Measurements from ENCODE around the gene GOLGA5. TPM values are rescaled to one million over a fixed set of nuclear protein-coding genes. Genes with fewer than 3 reads are reported as not detected.

The GOLGA5 gene
- total and polyA plus RNA-seq, 2 of the 8 experiments (the other 6 are each of a cell fraction or from before 2014, with no cell fraction given), result 13.0 to 25.4 TPM

GRCh38 chr14:92880851-92881250 is 86.7 kb downstream of the GOLGA5 start (continued):
- TF ChIP-seq CHD7 (IDR thresholded peaks at IDR 0.05; ENCODE audit: insufficient replicate concordance, low read length) (no peak), SRF (IDR thresholded peaks at IDR 0.05; ENCODE audit: low read depth, low read length) (no peak), BCL11A (IDR thresholded peaks at IDR 0.05; ENCODE audit: low read depth in 2 of 2, low read length in 2 of 2) (no peak), NRF1 (IDR thresholded peaks at IDR 0.05; ENCODE audit: low read depth, low read length) (no peak)
